Thymus (tissue), 11 donors: Measurements from ENCODE around the gene BCL11A. TPM values are rescaled to one million over a fixed set of nuclear protein-coding genes. Genes with fewer than 3 reads are reported as not detected.

Experiments used
- DNase-seq, 9 donors: peaks; one replicate each; pipeline ENCODE4 v3.0.0-alpha.2; 2013; ENCODE audit warnings: low spot score in 9 of 9, low read depth in 6 of 9, missing footprints in 1 of 9
- H3K27ac ChIP-seq, 2 donors: one replicate each; pipeline ENCODE4 v1.5.1; 2013; ENCODE audit warnings: control low read depth in 1 of 2, low read depth in 1 of 2, low read length in 1 of 2, mild to moderate bottlenecking in 1 of 2, moderate library complexity in 1 of 2
- H3K27me3 ChIP-seq, 2 donors: one replicate each; pipeline ENCODE4 v1.5.1; 2013; ENCODE audit warnings: low read length in 1 of 2; ENCODE audit not compliant: control insufficient read depth in 2 of 2, insufficient read depth in 1 of 2
- H3K36me3 ChIP-seq, 2 donors: one replicate each; pipeline ENCODE4 v1.5.1; 2013; ENCODE audit warnings: low read length in 1 of 2, mild to moderate bottlenecking in 1 of 2, moderate library complexity in 1 of 2; ENCODE audit not compliant: control insufficient read depth in 2 of 2, insufficient read depth in 2 of 2
- H3K4me1 ChIP-seq, 2 donors: one replicate each; pipeline ENCODE4 v1.5.1; 2013; ENCODE audit warnings: low read length in 2 of 2; ENCODE audit not compliant: control insufficient read depth in 2 of 2, insufficient read depth in 2 of 2
- H3K4me3 ChIP-seq, 2 donors: one replicate each; pipeline ENCODE4 v1.5.1; 2013; ENCODE audit warnings: low read length in 2 of 2, control low read depth in 1 of 2, mild to moderate bottlenecking in 1 of 2
- H3K9me3 ChIP-seq, 2 donors: one replicate each; pipeline ENCODE4 v1.5.1; 2013; ENCODE audit warnings: low read length in 1 of 2, mild to moderate bottlenecking in 1 of 2; ENCODE audit not compliant: control insufficient read depth in 2 of 2, insufficient read depth in 1 of 2
- WGBS: extraction: QIAGEN DNeasy Blood & Tissue Kit; methylation state at CpG from one replicate; pipeline ENCODE4 v1.1.7; 2013; 5-methylcytosine and 5-hydroxymethylcytosine counted together
- polyA plus RNA-seq: library from polyadenylated mRNA; stranded (reverse); fragments of 200-250 nt; gene quantifications from one replicate; pipeline ENCODE4 v1.2.3, GENCODE V29; 2013
- total RNA-seq: library from RNA; stranded (reverse); fragments of 120-200 nt; gene quantifications from one replicate; pipeline ENCODE4 v1.2.4, GENCODE V29; 2013
- donor health status: healthy.

The BCL11A gene
- total and polyA plus RNA-seq, 2 donors: 27.9 to 33.6 TPM

DNA sequence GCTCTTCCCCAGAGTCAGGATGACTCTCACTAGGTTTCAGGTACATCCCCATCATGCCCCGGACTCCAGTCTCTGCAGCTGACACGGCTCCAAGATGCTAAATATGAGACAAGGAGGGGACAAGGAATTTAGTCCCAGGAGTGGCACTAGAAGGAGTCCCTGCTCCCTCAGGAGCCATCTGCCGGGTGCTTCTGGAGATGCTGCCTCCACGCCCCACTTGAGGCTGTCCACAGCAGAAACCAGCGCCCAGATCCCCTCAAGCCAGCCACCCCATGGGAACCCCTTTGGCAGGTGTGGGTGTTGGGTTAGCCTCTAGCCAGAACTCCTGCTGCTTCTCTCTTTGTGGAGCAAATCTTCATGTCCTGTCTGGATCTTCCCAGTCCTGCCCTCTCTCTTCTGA lies 40.3 kb downstream of the BCL11A start:
- WGBS: 95% methylated on average over 5 of the region's 5 CpGs
- Histone ChIP-seq H3K36me3 (peaks cover 30 to 71% of the 10 kb centered on the region in 2 donors), H3K4me3 (no peak overlapping the region), H3K4me1 (peaks cover 46 to 79% of the 10 kb centered on the region in 2 donors), H3K27me3 (no peaks in the 10 kb centered on the region), H3K9me3 (no peaks in the 10 kb centered on the region), H3K27ac (peak overlapping the region in 1 of 2 donors; percentile 9)
- no peak for DNase-seq

DNA sequence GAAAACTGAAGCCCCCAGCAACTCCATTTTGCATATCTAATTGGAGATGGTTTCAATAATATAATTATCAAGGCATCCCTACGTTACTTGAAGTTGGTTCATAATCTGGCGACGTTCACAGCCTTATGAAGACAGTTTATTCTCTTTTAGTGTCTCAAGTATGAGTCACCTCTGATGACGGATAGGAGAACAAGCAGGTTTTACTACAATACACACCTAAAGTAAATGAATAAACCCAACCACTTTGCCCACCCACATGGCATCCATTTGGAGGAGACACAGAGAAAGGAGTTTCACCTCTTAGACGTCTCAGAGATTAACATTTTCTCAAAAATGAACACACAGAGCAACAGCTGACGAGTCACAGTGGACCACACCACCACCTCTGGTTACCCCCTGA lies 40.8 kb downstream of the BCL11A start:
- 91% methylated on average over 6 of the region's 6 CpGs for WGBS

DNA sequence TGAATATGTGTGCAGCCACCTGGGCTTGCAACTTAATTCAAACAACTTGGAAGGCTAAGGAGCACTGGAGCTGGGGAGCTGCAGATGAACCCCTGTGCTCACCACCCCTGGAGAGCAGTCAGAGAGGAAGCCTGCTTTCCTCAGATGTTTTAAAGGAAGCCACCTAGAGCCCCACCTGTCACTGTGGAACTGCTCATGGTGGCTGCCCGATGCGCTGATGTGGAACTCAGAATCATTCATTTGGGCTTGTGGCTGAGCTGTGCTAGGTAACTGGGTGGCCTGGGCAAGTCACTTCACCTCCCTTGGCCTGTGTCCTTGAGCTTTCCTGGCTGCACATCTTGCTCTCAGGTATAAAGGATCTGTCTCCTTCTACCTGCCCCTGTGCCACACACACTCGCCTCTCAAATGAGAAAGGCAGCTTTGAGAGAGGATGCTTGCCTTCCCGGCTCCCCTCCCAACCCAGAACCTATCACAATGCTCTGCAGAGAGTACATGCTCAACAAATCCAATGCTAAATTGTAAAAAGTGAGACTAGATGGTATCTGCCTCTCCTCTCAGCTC lies 41.3 kb downstream of the BCL11A start:
- H3K27me3 ChIP-seq: no peaks in the 10 kb centered on the region
- H3K27ac ChIP-seq: peak overlapping the region in 1 of 2 donors; percentile 59
- peaks cover 52 to 85% of the 10 kb centered on the region in 2 donors for H3K4me1 ChIP-seq
- 81% methylated on average over 4 of the region's 4 CpGs for WGBS
- no peak overlapping the region for H3K4me3 ChIP-seq
- peaks cover 28 to 68% of the 10 kb centered on the region in 2 donors for H3K36me3 ChIP-seq
- DNase-seq: peak in 2 of 9 donors; percentile 28 to 58
- H3K9me3 ChIP-seq: no peaks in the 10 kb centered on the region

More for the DNA sequence above, 40.8 kb downstream of the BCL11A start:
- H3K27ac ChIP-seq: no peak overlapping the region
- H3K4me1 ChIP-seq: peaks cover 52 to 85% of the 10 kb centered on the region in 2 donors
- peaks cover 31 to 70% of the 10 kb centered on the region in 2 donors for H3K36me3 ChIP-seq
- H3K9me3 ChIP-seq: no peaks in the 10 kb centered on the region
- H3K4me3 ChIP-seq: no peak overlapping the region
- no peak for DNase-seq
- no peaks in the 10 kb centered on the region for H3K27me3 ChIP-seq

DNA sequence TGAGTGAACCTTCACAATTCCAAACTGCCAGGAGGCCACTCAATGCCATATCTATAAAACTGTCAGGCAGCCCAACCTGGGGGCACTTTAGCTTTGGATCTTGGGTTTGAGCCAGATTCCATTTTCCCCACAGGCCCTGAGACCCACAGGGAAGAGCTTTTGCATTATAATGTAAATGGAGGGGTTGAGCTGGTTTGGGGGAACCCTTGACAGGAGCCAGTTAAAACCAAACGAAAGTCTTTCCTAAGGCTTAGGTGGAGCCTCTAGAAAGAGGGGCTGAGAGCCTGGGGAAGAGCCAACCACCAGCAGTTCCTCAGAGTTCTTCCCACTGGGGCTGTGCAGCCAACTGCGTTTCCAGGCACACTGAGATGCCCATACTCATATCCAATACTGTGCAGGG lies 42.7 kb downstream of the BCL11A start:
- no peaks in the 10 kb centered on the region for H3K9me3 ChIP-seq
- WGBS: 97% methylated on average over 2 of the region's 2 CpGs
- H3K36me3 ChIP-seq: peaks cover 25 to 62% of the 10 kb centered on the region in 2 donors
- H3K27ac ChIP-seq: no peak overlapping the region
- no peaks in the 10 kb centered on the region for H3K27me3 ChIP-seq
- H3K4me1 ChIP-seq: peaks cover 64 to 85% of the 10 kb centered on the region in 2 donors
- no peak overlapping the region for H3K4me3 ChIP-seq
- no peak for DNase-seq

- H3K4me1 ChIP-seq: peaks cover 71 to 92% of the 10 kb centered on the region in 2 donors
- H3K27me3 ChIP-seq: no peaks in the 10 kb centered on the region
- no peak overlapping the region for H3K4me3 ChIP-seq
- H3K36me3 ChIP-seq: peaks cover 18 to 62% of the 10 kb centered on the region in 2 donors
- DNase-seq: no peak
- 90% methylated on average over 8 of the region's 8 CpGs for WGBS
- peak overlapping the region in 1 of 2 donors; percentile 91 for H3K27ac ChIP-seq
- H3K9me3 ChIP-seq: no peaks in the 10 kb centered on the region
Measured at GRCh38 chr2:60509066-60509465, 44.4 kb downstream of the BCL11A start.

DNA sequence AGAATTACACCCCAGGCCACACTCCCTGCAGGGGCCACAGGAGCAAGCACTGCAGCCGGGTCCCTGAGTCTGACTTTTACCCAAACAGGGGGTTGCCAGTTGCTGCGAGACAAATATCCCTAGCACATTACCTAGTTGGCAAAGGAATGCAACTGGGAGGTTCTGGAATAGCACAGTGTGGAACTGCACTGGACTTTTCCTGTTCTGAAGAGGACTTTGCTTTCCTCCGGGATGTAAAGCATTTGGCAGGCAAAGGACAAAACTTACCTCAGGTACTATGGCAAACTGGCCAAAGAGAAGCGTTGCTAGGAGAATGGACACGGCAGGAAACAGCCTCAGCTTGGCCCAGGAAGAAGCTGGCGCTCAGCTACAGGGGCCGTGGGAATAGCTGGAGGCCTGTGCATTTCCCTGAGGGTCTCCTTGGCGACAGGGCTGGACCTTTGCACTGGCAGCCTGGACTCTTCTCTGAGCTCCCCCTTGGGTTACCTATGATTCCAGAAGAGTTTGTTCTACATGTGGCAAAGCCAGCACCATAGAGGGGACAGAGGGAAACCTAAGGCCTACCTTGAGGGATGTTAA lies 45.0 kb downstream of the BCL11A start:
- peaks cover 21 to 58% of the 10 kb centered on the region in 2 donors for H3K36me3 ChIP-seq
- H3K27me3 ChIP-seq: no peaks in the 10 kb centered on the region
- 93% methylated on average over 8 of the region's 8 CpGs for WGBS
- DNase-seq: no peak
- no peak overlapping the region for H3K4me3 ChIP-seq
- peaks cover 71 to 92% of the 10 kb centered on the region in 2 donors for H3K4me1 ChIP-seq
- no peaks in the 10 kb centered on the region for H3K9me3 ChIP-seq
- peak overlapping the region; percentile 76 to 91 for H3K27ac ChIP-seq

- peak; percentile 34 to 92 (median 74) for DNase-seq
- Histone ChIP-seq H3K27ac (peak overlapping the region; percentile 82 to 91), H3K36me3 (peaks cover 19 to 58% of the 10 kb centered on the region in 2 donors), H3K4me3 (no peak overlapping the region), H3K27me3 (no peaks in the 10 kb centered on the region), H3K9me3 (no peaks in the 10 kb centered on the region), H3K4me1 (peaks cover 63 to 90% of the 10 kb centered on the region in 2 donors)
- 55% methylated on average over 9 of the region's 9 CpGs for WGBS
Measured at GRCh38 chr2:60507211-60507965, 46.1 kb downstream of the BCL11A start.

- Histone ChIP-seq H3K27ac (peak overlapping the region; percentile 36 to 68), H3K36me3 (peaks cover 20 to 67% of the 10 kb centered on the region in 2 donors), H3K4me1 (peaks cover 52 to 86% of the 10 kb centered on the region in 2 donors), H3K4me3 (no peak overlapping the region), H3K27me3 (no peaks in the 10 kb centered on the region), H3K9me3 (no peaks in the 10 kb centered on the region)
- WGBS: 86% methylated on average over 4 of the region's 4 CpGs
- DNase-seq: no peak
Measured at GRCh38 chr2:60505880-60506260, 47.6 kb downstream of the BCL11A start.
